Measurements from ENCODE around the gene CBX6. TPM values are rescaled to one million over a fixed set of nuclear protein-coding genes. Genes with fewer than 3 reads are reported as not detected.

Gene CBX6
- total and polyA plus RNA-seq, 9 of the 15 experiments (the other 6 are each of a cell fraction or from before 2014, with no cell fraction given): 0.75 to 31.6 (median 8.0) TPM

- TF ChIP-seq RBM15 (IDR thresholded peaks at IDR 0.05; ENCODE audit: insufficient read depth, low read length) (no peak), EHMT2 (IDR thresholded peaks at IDR 0.05) (no peak), REST (IDR thresholded peaks at IDR 0.05; ENCODE audit: borderline replicate concordance) (no peak), REST (CRISPR knock-in tag; IDR thresholded peaks at IDR 0.05; ENCODE audit: low read depth) (no peak), ZNF133 (CRISPR knock-in tag; IDR thresholded peaks at IDR 0.05) (no peak), ATF6 (CRISPR knock-in tag; IDR thresholded peaks at IDR 0.05) (no peak), BRCA1 (IDR thresholded peaks at IDR 0.05) (no peak), BRCA1 (CRISPR knock-in tag; IDR thresholded peaks at IDR 0.05) (no peak), ZC3H11A (IDR thresholded peaks at IDR 0.05; ENCODE audit: low read depth, low read length) (no peak), HNRNPUL1 (IDR thresholded peaks at IDR 0.05; ENCODE audit: low read length) (no peak)
Measured at GRCh38 chr22:38833061-38833460, 39.0 kb downstream of the CBX6 start (continued).

Data from K562 (cell line).